Erythroblast (primary cell): ENCODE results near the gene KRT77.
A peak's percentile ranks its signal among the peaks of the same experiment; 100 is the strongest.

Experiments used
- DNase-seq, 2 experiments: peaks; one replicate each; lab custom pipeline; 2025; lab: John Stamatoyannopoulos, UW
- GATA1 ChIP-seq: IDR thresholded peaks from 2 replicates; pipeline ENCODE4 v1.6.1; 2011; ENCODE audit warnings: low read depth, mild to moderate bottlenecking, control low read depth, low read length, moderate library complexity
- POLR2A ChIP-seq: IDR thresholded peaks from 2 replicates; pipeline ENCODE4 v1.6.1; 2011; ENCODE audit warnings: mild to moderate bottlenecking, low read length

Gene KRT77

GRCh38 chr12:52693261-52693660 lies 10.1 kb downstream of the KRT77 start:
- no peak for DNase-seq

GRCh38 chr12:52692254-52692653 lies 11.1 kb downstream of the KRT77 start:
- TF ChIP-seq POLR2A (no peak), GATA1 (no peak)
- DNase-seq, result peak; percentile 28 to 30

More at GRCh38 chr12:52693261-52693660, 10.1 kb downstream of the KRT77 start:
- TF ChIP-seq POLR2A, result no peak
- TF ChIP-seq GATA1, result no peak

- TF ChIP-seq GATA1 (no peak), POLR2A (no peak)
- no peak for DNase-seq
Measured at GRCh38 chr12:52691841-52692150, 11.5 kb downstream of the KRT77 start.

- TF ChIP-seq POLR2A, result no peak
- no peak for TF ChIP-seq GATA1
- DNase-seq, result peak; percentile 54 to 66
Measured at GRCh38 chr12:52691076-52691840, 12.1 kb downstream of the KRT77 start.

GRCh38 chr12:52690351-52691075 lies 12.8 kb downstream of the KRT77 start:
- TF ChIP-seq POLR2A, result no peak
- no peak for TF ChIP-seq GATA1
- no peak for DNase-seq

- DNase-seq, result no peak
- TF ChIP-seq POLR2A (no peak), GATA1 (no peak)
Measured at GRCh38 chr12:52689936-52690335, 13.4 kb downstream of the KRT77 start.

GRCh38 chr12:52689239-52689638 lies 14.1 kb downstream of the KRT77 start:
- TF ChIP-seq GATA1, result no peak
- no peak for TF ChIP-seq POLR2A

GRCh38 chr12:52688481-52688880 lies 14.8 kb downstream of the KRT77 start:
- no peak for TF ChIP-seq GATA1
- TF ChIP-seq POLR2A, result no peak

More at GRCh38 chr12:52689239-52689638, 14.1 kb downstream of the KRT77 start:
- no peak for DNase-seq

GRCh38 chr12:52687497-52688385 lies 15.6 kb downstream of the KRT77 start:
- no peak for TF ChIP-seq POLR2A
- peak; percentile 18 to 27 for DNase-seq

More at GRCh38 chr12:52688481-52688880, 14.8 kb downstream of the KRT77 start:
- DNase-seq, result no peak

GRCh38 chr12:52686756-52687487 lies 16.4 kb downstream of the KRT77 start:
- TF ChIP-seq POLR2A (no peak), GATA1 (no peak)
- DNase-seq, result no peak

GRCh38 chr12:52686063-52686462 lies 17.3 kb downstream of the KRT77 start:
- DNase-seq, result no peak
- TF ChIP-seq GATA1 (no peak), POLR2A (no peak)

GRCh38 chr12:52685406-52685890 lies 17.9 kb downstream of the KRT77 start:
- no peak for DNase-seq
- TF ChIP-seq POLR2A (no peak), GATA1 (no peak)

GRCh38 chr12:52684431-52684830 lies 18.9 kb downstream of the KRT77 start:
- TF ChIP-seq POLR2A, result no peak
- DNase-seq, result no peak
